GM12878 (cell line): ENCODE data around the gene TECR. TPM values are rescaled to one million over a fixed set of nuclear protein-coding genes. Genes with fewer than 3 reads are reported as not detected.

ENCODE experiments used
- ATF2 ChIP-seq: IDR thresholded peaks from 2 replicates; pipeline ENCODE4 v1.6.1; 2012; ENCODE audit warnings: low read length, inconsistent platforms
- ATF3 ChIP-seq: IDR thresholded peaks from 2 replicates; pipeline ENCODE4 v1.6.1; 2011; ENCODE audit warnings: low read depth, mild to moderate bottlenecking, low read length, moderate library complexity, borderline replicate concordance; ENCODE audit errors: extremely low read depth
- CBFB ChIP-seq: IDR thresholded peaks from 2 replicates; pipeline ENCODE4 v1.6.1; 2016; ENCODE audit warnings: antibody characterized with exemption, low read depth
- CBX5 ChIP-seq: sonication (generic); IDR thresholded peaks from 2 replicates; pipeline ENCODE4 v1.6.1; 2016; ENCODE audit warnings: low read depth, moderate library complexity, mild to moderate bottlenecking, inconsistent platforms
- EGR1 ChIP-seq, 2 experiments: IDR thresholded peaks; 1 replicate in 1 of 2; 2 replicates in 1 of 2; pipeline ENCODE4 v1.6.1; 2011 to 2012; ENCODE audit warnings: low read depth in 2 of 2, low read length in 2 of 2, borderline replicate concordance in 1 of 2, mild to moderate bottlenecking in 1 of 2, moderate library complexity in 1 of 2
- ELK1 ChIP-seq: IDR thresholded peaks from 2 replicates; pipeline ENCODE4 v1.6.1; 2012; ENCODE audit warnings: low read depth, low read length, improper control_type of control experiment
- ETV6 ChIP-seq, 2 experiments: fragments of 450-650 bp in 1 of 2; IDR thresholded peaks in 1 of 2; conservative IDR thresholded peaks in 1 of 2; 2 replicates each; pipeline ENCODE4 v1.6.1; 2014; ENCODE audit warnings: antibody characterized with exemption in 1 of 2, borderline replicate concordance in 1 of 2, low read depth in 1 of 2, mild to moderate bottlenecking in 1 of 2, moderate library complexity in 1 of 2
- EZH2 ChIP-seq: IDR thresholded peaks from 2 replicates; pipeline ENCODE4 v1.6.1; 2012; ENCODE audit warnings: low read depth, mild to moderate bottlenecking, control low read depth, inconsistent platforms, low read length, borderline replicate concordance; ENCODE audit not compliant: control insufficient read depth
- FOXK2 ChIP-seq: fragments of 450-650 bp; IDR thresholded peaks from 2 replicates; pipeline ENCODE4 v1.6.1; 2017; ENCODE audit warnings: mild to moderate bottlenecking, moderate library complexity
- IKZF1 ChIP-seq: fragments of 450-650 bp; conservative IDR thresholded peaks from 2 replicates; pipeline ENCODE4 v1.6.1; 2017; ENCODE audit warnings: antibody characterized with exemption, mild to moderate bottlenecking
- IKZF2 ChIP-seq, 2 experiments: fragments of 450-650 bp; IDR thresholded peaks; 2 replicates each; pipeline ENCODE4 v1.6.1; 2017; ENCODE audit warnings: mild to moderate bottlenecking in 2 of 2, moderate library complexity in 2 of 2
- JUND ChIP-seq: IDR thresholded peaks from 2 replicates; pipeline ENCODE4 v1.6.1; 2012; ENCODE audit warnings: low read depth, mild to moderate bottlenecking, low read length, improper control_type of control experiment, moderate library complexity
- KDM1A ChIP-seq: fragments of 200-600 bp; sonication (generic); IDR thresholded peaks from 2 replicates; pipeline ENCODE4 v1.6.1; 2016; ENCODE audit warnings: borderline replicate concordance
- LARP7 ChIP-seq: fragments of 450-650 bp; IDR thresholded peaks from 2 replicates; pipeline ENCODE4 v1.6.1; 2017; ENCODE audit warnings: mild to moderate bottlenecking
- NFXL1 ChIP-seq: fragments of 450-650 bp; IDR thresholded peaks from 2 replicates; pipeline ENCODE4 v1.6.1; 2017; ENCODE audit warnings: antibody characterized with exemption, mild to moderate bottlenecking, borderline replicate concordance
- PKNOX1 ChIP-seq: fragments of 450-650 bp; IDR thresholded peaks from 2 replicates; pipeline ENCODE4 v1.6.1; 2016; ENCODE audit warnings: mild to moderate bottlenecking
- RAD51 ChIP-seq: fragments of 450-650 bp; IDR thresholded peaks from 2 replicates; pipeline ENCODE4 v1.6.1; 2016; ENCODE audit warnings: moderate library complexity, mild to moderate bottlenecking, inconsistent platforms
- RB1 ChIP-seq: fragments of 450-650 bp; formaldehyde crosslinking; IDR thresholded peaks from 2 replicates; pipeline ENCODE4 v1.6.1; 2017; ENCODE audit warnings: mild to moderate bottlenecking, borderline replicate concordance
- RFX5 ChIP-seq: IDR thresholded peaks from 2 replicates; pipeline ENCODE4 v1.6.1; 2011; ENCODE audit warnings: low read depth, low read length, improper control_type of control experiment
- SMARCA5 ChIP-seq: fragments of 450-650 bp; IDR thresholded peaks from 2 replicates; pipeline ENCODE4 v1.6.1; 2017; ENCODE audit warnings: mild to moderate bottlenecking
- TAF1 ChIP-seq: IDR thresholded peaks from 2 replicates; pipeline ENCODE4 v1.6.1; 2011; ENCODE audit warnings: mild to moderate bottlenecking, low read depth, low read length, borderline replicate concordance
- TCF12 ChIP-seq: IDR thresholded peaks from 2 replicates; pipeline ENCODE4 v1.6.1; 2011; ENCODE audit warnings: low read depth, mild to moderate bottlenecking, low read length
- YBX1 ChIP-seq: fragments of 450-650 bp; IDR thresholded peaks from 2 replicates; pipeline ENCODE4 v1.6.1; 2016; ENCODE audit warnings: antibody characterized with exemption
- ZBTB11 ChIP-seq: fragments of 450-650 bp; formaldehyde crosslinking; IDR thresholded peaks from 2 replicates; pipeline ENCODE4 v1.5.0; 2022; ENCODE audit warnings: mild to moderate bottlenecking, missing genetic modification characterization
- ZNF384 ChIP-seq: IDR thresholded peaks from 2 replicates; pipeline ENCODE4 v1.6.1; 2012; ENCODE audit warnings: low read depth, mild to moderate bottlenecking, low read length, improper control_type of control experiment, borderline replicate concordance
- polyA plus RNA-seq, 11 experiments: library from polyadenylated mRNA; depleted of rRNA in 4 of 11; unstranded in 6 of 11; stranded (reverse) in 5 of 11; fragments of >200 nt; fragmentation: Nextera tagmentation in 4 of 11; fragmentation: Illumina TruSeq in 1 of 11; extraction: Ambion mirVana in 4 of 11; extraction: Trizol in 1 of 11; gene quantifications; 1 replicate in 1 of 11; 2 replicates in 10 of 11; pipeline versions ENCODE4 v1.2.1 to v1.2.3, GENCODE V29; 2011 to 2016; ENCODE audit warnings: inconsistent platforms in 2 of 11, missing spikeins in 2 of 11, low read depth in 1 of 11
- total RNA-seq, 4 experiments: library from RNA; depleted of rRNA in 3 of 4; stranded (reverse); fragments of >200 nt in 3 of 4; fragmentation: Illumina TruSeq in 1 of 4; extraction: Trizol in 1 of 4; gene quantifications; 2 replicates each; pipeline versions ENCODE4 v1.2.1 to v1.2.3, GENCODE V29; 2013 to 2021

TECR gene
- total and polyA plus RNA-seq, 10 of the 15 experiments (the other 5 are each of a cell fraction or from before 2014, with no cell fraction given): 9.6 to 157 (median 64.2) TPM

GRCh38 chr19:14603990-14604387 is 74.6 kb downstream of the TECR start (continued):
- TF ChIP-seq ZBTB11 (no peak), YBX1 (no peak), FOXK2 (no peak), CBFB (peak; percentile 65; the same call in 1 of the 2 replicates), JUND (no peak), PKNOX1 (peak; percentile 35; the same call in 1 of the 2 replicates), RAD51 (no peak), IKZF2 (IDR thresholded peaks at IDR 0.05) (peak; percentile 71), TAF1 (0 out of 2 replicates have a peak, but pooled peaks have one; percentile 0), EZH2 (no peak), SMARCA5 (no peak), ATF2 (peak; percentile 86), LARP7 (no peak), RB1 (no peak), RFX5 (no peak), NFXL1 (no peak), ATF3 (no peak), KDM1A (no peak), ETV6 (conservative IDR thresholded peaks at IDR 0.05 in 1 of 2, IDR thresholded peaks at IDR 0.05 in 1 of 2; ENCODE audit: borderline replicate concordance in 1 of 2, low read depth in 1 of 2) (peak in 1 of 2 experiments; percentile 78; a peak in 1 of 4 replicates), TCF12 (peak; percentile 74; the same call in 1 of the 2 replicates), IKZF1 (peak; percentile 71), EGR1 (IDR thresholded peaks at IDR 0.05; ENCODE audit: borderline replicate concordance in 1 of 2, low read depth in 2 of 2, low read length in 2 of 2) (no peak), ZNF384 (no peak), ELK1 (0 out of 2 replicates have a peak, but pooled peaks have one; percentile 25), CBX5 (no peak)
